GM11168 (cell line): ENCODE results near the gene RPRD1B.

Experiments
- in situ Hi-C: fragments of 300-500 bp; cut with MboI; formaldehyde crosslinking; loops from one replicate; pipeline ENCODE4 v1.12.0; 2022; ENCODE audit warnings: low sequenced_read_pairs; ENCODE audit not compliant: unreplicated experiment

Gene RPRD1B

GRCh38 chr20:38065764-38066375 is 32.3 kb downstream of the RPRD1B start:
- in situ Hi-C loops, result no loop called here

DNA sequence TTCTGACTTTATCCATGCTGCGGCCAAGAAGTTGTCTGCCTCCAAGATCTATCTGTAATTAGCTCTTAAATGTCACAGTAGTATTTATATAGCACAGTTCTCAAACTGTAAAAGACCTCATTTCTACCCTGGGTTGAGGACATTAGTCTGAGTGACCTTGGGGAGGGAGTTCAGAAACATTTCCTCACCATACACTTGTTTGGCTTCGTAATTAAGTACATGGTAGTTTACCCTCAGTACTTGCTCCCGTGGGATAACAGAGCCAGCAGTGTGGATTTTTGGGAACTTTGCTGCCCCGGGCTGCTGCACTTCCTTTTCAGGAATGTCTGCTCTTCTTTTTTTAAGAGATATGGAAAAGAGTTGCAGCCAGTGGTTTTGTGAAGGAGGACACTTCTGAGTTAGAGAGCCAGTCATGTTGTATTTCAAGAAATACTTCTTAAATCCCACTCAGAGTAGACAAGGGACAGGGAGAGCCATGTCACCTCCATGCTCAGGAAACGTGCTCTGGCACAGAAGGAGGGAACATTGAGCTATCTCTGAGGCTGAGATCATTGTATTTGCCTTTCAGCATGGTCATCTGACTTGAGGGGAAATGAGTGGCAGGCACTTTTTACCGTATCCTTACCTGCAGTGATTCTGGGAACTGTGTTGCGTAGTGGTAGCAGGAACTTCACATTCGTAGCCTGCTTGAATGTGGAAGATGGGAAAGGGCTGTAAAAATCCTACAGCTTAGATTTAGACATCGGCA is 33.6 kb downstream of the RPRD1B start:
- in situ Hi-C loops, result no loop called here

- in situ Hi-C loops, result no loop called here
These were observed 34.3 kb downstream of the RPRD1B start for GRCh38 chr20:38067717-38068365.

DNA sequence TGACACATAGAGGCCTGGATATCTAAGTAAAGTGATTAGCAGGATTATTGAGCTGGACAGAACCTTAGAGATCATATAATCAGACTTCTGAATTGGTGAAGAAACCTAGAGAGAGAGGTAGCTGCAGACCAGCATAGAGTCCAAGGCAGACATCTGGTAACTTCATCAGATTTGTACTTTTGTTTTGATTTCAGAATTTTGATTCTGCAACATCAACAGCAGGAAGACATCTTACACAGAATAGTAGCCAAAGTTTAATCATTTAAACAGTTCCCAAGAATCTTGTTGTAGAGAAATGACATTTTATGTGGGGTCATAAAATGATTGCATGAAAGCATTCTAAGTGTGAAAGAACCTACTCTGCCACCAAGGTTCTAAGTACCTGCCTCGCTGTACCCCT is 39.4 kb downstream of the RPRD1B start:
- in situ Hi-C loops, result loop anchor here (10.0 kb wide), 1 partner anchor 92 kb away; the partner anchor contains the start of gene TGM2

DNA sequence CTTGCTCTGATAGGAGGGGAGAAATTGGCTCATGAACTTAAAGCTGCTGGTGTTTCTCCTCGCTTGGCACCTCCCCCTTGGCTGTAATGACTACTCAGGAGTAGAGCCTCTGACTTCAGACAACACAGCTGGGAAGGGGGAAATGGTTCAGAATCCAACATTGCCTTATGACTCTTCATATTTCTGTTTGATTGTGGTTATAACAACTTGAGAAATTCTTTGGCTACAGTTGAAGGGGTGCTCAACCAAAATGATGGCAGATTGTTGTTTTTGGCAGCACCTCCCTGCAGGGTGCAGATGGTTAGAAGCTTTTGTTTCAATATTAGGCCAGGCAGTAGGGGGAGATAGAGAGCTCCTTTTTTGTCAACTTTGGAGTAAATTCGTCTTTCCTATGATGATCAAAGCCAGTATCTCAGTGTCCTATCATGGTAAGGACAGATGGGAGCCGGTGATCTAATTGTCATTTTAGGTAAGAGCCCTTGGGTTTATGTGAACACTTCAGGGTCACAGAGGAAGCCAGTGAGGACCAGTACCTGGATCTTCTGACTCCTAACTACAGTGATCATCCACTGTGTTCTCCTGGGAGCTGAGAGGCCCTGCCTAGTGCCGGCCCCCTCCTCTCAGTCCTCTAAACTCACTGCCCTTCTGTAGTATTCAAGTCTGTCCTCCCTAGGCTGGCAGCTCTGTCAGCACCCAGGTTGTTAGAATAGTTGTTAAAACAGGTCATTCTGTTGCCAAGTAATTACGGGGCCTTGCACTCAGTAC is 39.9 kb downstream of the RPRD1B start:
- in situ Hi-C loops, result loop anchor here (10.0 kb wide), 1 partner anchor 91 kb away; the partner anchor contains the start of gene TGM2

DNA sequence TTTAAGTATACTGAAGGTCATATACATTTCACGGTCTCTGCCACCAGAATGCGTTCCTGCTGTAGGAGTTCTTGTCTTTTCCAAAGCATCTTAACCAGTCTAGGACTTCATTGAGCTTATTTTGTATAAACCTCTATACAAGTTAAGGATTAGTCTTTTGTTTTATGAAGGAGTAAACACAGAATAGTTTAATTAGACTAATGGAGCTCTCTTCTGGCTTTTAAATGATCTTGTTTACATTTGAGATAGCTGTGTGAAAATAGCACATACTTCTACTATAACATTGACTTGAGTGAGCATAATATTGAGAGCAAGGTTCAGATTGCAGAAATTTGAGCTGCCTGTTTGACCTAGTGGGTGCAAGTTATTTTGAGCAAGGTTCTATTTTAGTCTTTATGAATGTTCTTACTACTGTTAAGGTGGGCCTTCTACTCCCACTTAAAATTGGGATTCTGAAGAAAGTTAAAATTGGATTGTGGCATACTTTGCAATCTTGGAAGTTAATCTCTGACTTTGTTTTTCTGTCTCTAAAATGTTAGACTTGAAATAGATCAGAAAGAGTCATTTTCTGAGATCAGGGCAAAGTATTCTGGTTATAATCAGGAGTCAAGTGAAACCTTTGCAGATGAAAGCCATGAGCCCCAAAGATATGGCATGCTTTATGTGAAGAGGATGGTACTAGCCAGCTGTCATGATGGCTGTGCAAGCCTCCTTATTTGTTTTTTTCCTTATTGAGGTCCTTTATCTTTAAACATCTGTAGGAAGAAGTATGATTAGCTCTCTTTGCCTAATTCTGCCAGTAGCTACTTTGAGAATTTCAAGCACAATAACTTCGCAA is 41.8 kb downstream of the RPRD1B start:
- in situ Hi-C loops, result loop anchor here (10.0 kb wide), 1 partner anchor 89 kb away; the partner anchor contains the start of gene TGM2

GRCh38 chr20:38076548-38076947 is 43.0 kb downstream of the RPRD1B start:
- in situ Hi-C loops, result loop anchor here (10.0 kb wide), 1 partner anchor 88 kb away; the partner anchor contains the start of gene TGM2

DNA sequence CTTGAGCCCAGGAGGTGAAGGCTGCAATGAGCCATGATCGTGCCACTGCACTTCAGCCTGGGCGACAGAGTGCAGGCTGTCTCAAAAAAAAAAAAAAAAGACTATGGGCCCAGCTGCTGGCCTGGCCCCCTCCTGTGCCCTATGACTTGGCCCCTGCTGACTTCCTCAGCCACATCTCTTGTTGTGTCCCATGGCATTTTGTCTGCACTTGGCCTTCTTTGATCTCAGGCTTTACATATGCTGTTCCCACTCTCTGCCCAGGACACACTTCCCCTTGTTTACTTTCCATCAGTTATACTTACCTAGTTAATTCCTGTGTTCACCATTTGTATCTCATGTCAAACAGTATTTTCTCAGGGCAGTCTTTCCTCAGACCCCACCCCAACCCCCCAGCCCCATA is 44.5 kb downstream of the RPRD1B start:
- in situ Hi-C loops, result loop anchor here (10.0 kb wide), 1 partner anchor 87 kb away; the partner anchor contains the start of gene TGM2

DNA sequence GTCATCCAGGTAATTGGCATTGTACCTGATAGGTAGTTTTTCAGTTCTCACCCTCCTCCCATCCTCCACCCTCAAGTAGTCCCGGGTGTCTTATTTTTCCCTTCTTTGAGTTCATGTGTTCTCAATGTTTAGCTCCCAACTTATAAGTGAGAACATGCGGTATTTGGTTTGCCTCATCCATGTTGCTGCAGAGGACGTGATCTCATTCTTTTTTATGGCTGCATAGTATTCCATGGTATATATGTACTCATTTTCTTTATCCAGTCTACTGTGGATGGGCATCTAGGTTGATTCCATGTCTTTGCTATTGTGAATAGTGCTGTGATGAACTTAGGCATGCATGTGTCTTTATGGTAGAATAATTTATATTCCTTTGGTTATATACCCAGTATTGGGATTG is 45.8 kb downstream of the RPRD1B start:
- in situ Hi-C loops, result loop anchor here (10.0 kb wide), 1 partner anchor 85 kb away; the partner anchor contains the start of gene TGM2

DNA sequence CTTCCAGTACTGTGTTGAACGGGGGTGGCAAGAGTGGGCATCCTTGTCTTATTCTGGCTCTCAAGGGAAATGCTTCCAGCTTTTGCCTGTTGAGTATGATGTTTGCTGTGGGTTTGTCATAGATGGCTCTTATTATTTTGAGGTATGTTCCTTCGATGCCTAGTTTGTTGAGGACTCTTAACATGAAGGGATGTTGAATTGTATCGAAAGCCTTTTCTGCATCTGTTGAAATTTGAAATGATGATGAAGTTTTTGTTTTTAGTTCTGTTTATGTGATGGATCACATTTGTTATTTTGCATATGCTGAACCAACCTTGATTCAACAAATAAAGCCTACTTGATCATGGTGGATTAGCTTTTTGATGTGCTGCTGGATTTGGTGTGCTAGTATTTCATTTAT is 48.0 kb downstream of the RPRD1B start:
- in situ Hi-C loops, result no loop called here

- in situ Hi-C loops, result no loop called here
These were observed 49.3 kb downstream of the RPRD1B start for GRCh38 chr20:38082894-38083293.

DNA sequence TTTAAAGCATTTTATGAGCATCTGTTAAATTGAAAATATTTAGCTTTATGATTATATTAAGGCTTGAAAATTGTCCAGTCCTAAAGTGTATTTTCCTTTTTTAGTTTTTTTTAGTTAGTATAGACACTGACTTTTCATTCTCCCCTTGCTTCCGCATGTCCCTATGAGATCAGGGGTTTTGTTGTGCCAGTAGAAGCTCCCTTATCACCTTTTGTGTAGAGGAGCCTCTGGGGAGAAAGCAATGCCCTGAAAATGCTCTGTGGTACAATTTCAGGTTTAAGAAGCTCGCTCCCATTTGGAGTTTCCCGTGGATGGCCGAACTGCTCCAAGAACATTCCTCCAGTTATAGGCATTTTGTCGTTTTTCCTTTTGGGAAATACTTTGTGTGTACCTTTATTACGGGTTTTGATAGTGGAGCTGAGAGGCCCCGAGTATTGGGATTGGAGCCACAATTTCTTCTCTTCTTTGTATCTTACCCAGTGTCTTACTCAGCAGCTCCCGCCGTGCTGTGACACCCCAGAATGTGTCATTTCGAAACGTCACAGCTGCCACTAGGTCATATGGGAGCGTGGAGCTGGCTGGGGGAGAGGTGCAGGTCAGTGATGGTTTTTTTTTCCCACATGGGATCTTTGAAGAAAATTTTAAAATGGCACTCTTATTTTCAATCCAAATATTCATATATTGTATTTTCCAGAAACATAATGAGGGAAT is 49.9 kb downstream of the RPRD1B start:
- in situ Hi-C loops, result no loop called here

GRCh38 chr20:38084425-38084951 is 50.9 kb downstream of the RPRD1B start:
- in situ Hi-C loops, result no loop called here

DNA sequence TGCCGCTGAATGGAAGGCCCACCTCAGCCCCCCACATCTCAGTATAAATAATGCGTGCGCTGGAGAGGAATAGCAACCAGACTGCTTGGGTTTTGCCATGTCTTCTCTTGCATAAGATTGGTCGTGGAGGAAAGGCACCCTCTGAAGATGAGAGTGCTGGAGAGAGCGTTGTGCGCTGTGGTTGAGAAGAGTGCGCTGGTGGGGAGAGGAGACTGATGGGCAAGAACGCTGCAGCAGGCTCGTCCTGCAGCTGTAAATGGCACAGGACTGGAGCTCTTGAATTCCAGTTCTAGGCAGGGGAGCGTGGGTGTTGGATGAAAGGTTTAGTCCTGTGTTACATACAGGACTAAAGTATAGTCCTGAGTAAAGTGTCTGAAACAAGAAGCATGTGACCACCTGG is 51.5 kb downstream of the RPRD1B start:
- in situ Hi-C loops, result no loop called here

DNA sequence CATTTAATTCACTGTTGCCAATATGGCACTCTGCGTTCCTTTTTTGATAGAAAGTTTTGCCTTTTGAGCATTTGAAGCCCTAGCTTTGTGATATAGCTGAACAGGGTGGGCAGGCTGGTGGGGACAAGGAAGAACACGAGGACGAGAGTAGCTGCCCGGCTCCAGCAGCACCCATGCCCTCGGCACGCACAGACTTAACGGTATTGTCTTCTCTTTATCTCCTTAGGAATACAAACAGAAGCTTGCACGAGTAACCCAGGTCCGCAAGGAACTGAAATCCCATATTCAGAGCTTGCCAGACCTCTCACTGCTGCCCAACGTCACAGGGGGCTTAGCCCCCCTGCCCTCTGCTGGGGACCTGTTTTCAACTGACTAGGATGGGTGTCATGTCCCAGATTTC is 56.0 kb downstream of the RPRD1B start:
- in situ Hi-C loops, result no loop called here

GRCh38 chr20:38090061-38090460 is 56.5 kb downstream of the RPRD1B start:
- in situ Hi-C loops, result no loop called here

DNA sequence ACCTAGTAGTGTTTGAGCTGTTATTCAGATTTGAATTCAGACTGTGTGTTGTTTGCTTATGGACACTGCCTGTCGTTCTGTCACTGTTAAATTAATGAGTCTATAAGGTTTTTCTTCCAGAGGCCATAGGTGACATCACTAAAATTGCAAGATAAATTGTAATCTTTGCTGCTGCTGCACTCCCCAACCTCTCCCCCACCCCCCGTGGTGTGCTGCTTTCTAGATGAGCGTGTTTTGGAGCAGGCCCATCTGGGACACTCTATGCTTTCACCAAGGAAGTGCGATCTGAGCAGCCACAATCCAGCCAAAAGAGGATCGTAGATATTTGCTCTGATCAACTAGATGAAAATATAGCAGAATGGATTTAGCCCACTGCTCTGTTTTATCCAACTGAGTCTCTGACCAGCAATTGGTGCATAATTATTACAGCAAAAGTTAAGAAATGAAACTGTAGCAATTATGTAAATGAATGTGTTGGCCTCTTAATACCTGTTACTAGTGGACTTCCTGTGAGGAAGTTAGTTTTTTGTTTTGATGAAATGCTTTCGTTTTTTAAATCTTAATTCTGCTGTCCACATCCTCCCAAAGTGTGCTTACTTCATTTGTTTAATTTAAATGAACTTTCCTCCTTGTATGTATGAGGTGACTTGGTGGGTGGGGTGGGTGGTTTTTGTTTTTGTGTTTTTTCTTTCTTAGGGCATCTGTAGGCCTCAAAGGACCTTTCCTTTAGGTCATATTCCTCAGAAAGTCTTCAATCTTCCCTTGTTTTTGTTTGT is 58.1 kb downstream of the RPRD1B start:
- in situ Hi-C loops, result no loop called here
